Hepatocyte (in vitro differentiated cells): ENCODE data around the gene CDK10.

Experiments
- CTCF ChIP-seq: fragments of 200-600 bp; sonication (generic); IDR thresholded peaks from 2 replicates; pipeline ENCODE4 v1.5.1; 2016; ENCODE audit warnings: antibody characterized with exemption, mild to moderate bottlenecking; ENCODE audit not compliant: poor library complexity
- EZH2phosphoT487 ChIP-seq: fragments of 200-600 bp; sonication (generic); IDR thresholded peaks from one replicate; pipeline ENCODE4 v1.6.1; 2018; ENCODE audit warnings: antibody characterized with exemption, mild to moderate bottlenecking, low read depth, moderate library complexity; ENCODE audit not compliant: unreplicated experiment, severe bottlenecking

- no peak for TF ChIP-seq EZH2phosphoT487
- no peak for TF ChIP-seq CTCF
Measured at GRCh38 chr16:89651584-89651983, 34.9 kb upstream of the CDK10 start.
